Rectal smooth muscle tissue (tissue), 1 donor: ENCODE measurements around the gene MGME1.

Experiments
- H3K27ac ChIP-seq: one replicate; pipeline ENCODE4 v1.7.0; 2013; ENCODE audit warnings: low read depth, low read length, inconsistent platforms
- H3K27me3 ChIP-seq: one replicate; pipeline ENCODE4 v1.7.0; 2013; ENCODE audit warnings: low read length; ENCODE audit not compliant: control insufficient read depth, insufficient read depth
- H3K36me3 ChIP-seq: one replicate; pipeline ENCODE4 v1.7.0; 2013; ENCODE audit warnings: low read length; ENCODE audit not compliant: control insufficient read depth, insufficient read depth
- H3K4me1 ChIP-seq: one replicate; pipeline ENCODE4 v1.7.0; 2013; ENCODE audit warnings: low read length; ENCODE audit not compliant: control insufficient read depth, insufficient read depth
- H3K4me3 ChIP-seq: one replicate; pipeline ENCODE4 v1.7.0; 2013; ENCODE audit warnings: low read length
- H3K9ac ChIP-seq: one replicate; pipeline ENCODE4 v1.7.0; 2013; ENCODE audit warnings: low read length

Gene MGME1

DNA sequence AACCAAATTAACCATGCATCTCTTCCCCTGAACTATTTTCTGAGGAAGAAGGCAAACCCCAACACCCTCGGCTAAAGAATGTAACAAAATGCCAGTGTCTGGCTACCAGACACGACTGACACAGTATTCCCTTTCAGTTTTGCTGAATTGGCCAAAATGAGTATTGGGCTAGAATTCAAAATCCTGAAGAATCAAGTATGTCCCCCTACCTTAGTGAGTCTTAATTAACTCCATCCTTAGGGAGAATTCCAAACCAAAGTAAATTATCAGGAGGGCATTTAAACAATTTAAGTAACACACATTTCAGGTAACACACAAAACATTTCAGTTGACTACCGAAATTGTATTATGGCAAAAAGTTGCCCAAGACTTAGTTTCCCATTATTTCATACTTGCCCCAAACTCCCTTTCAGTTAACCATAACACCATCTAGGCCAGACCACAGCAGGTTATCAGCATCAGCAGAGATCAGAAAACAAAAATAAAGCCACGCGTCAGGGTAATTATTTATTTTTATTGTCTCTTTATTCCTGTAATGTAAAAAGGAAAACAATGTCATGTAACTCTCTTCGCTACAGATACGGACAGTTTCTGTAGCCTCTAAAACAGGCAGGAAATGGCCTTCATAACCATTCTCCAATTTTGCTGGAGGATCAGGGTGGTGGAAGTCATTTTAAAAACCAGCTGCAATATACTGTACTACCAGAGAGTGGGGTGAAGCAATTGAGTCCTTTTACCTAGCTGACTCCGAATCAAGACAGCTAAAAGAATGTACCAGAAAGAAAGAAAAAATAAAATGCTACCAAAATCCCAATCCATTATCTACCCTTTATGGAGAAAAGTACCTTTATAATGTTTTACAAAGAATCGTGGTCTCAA lies 2.1 kb upstream of the MGME1 start:
- Histone ChIP-seq H3K4me1 (peaks cover 22% of the 10 kb centered on the region), H3K27ac (peak overlapping the region; percentile 99), H3K9ac (peak overlapping the region; percentile 53)

GRCh38 chr20:17967521-17968365 lies 1.1 kb upstream of the MGME1 start:
- peak overlapping the region; percentile 89 for H3K9ac ChIP-seq
- peaks cover 25% of the 10 kb centered on the region for H3K4me1 ChIP-seq
- no peaks in the 10 kb centered on the region for H3K36me3 ChIP-seq
- peak overlapping the region; percentile 99 for H3K27ac ChIP-seq
- peak overlapping the region; percentile 99 for H3K4me3 ChIP-seq
- H3K27me3 ChIP-seq: no peaks in the 10 kb centered on the region

More for the DNA sequence above, 2.1 kb upstream of the MGME1 start:
- Histone ChIP-seq H3K36me3 (no peaks in the 10 kb centered on the region), H3K27me3 (no peaks in the 10 kb centered on the region), H3K4me3 (peak overlapping the region; percentile 99)

DNA sequence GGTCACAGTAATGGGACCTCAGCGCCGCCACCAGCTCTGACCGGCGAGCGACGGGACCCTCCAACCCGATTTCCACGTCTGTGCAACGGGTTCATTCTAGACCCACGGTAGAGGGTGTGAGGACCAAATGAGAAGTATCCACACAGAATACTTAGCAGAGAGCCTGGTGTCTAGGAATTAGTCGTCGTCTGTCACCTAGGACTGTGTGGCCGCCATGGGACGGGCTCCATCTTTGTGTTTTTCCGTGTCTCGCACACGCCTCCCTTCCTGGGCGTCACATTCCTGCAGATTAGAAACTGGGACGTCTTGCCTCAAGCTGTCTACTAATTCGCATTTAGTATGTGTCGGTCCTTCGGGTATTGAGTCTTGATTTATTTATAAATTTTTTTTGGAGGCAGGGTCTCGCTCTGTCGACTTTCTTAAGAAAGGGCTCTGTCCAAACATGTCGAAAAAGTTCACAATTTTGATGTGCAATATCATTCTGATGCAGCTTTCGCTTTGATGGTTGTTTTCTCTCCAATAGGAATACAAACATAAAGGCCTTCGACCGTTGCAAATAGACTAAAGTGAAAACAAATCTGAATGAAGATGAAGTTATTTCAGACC lies 563 bp downstream of the MGME1 start:
- H3K27me3 ChIP-seq: no peaks in the 10 kb centered on the region
- peaks cover 28% of the 10 kb centered on the region for H3K4me1 ChIP-seq

GRCh38 chr20:17969884-17970409 lies 1.1 kb downstream of the MGME1 start:
- Histone ChIP-seq H3K4me1 (peaks cover 28% of the 10 kb centered on the region), H3K4me3 (peak overlapping the region; percentile 99), H3K27ac (peak overlapping the region; percentile 99), H3K27me3 (no peaks in the 10 kb centered on the region), H3K36me3 (no peaks in the 10 kb centered on the region), H3K9ac (peak overlapping the region; percentile 45)

More for the DNA sequence above, 563 bp downstream of the MGME1 start:
- H3K27ac ChIP-seq: peak overlapping the region; percentile 99
- no peaks in the 10 kb centered on the region for H3K36me3 ChIP-seq
- H3K9ac ChIP-seq: peak overlapping the region; percentile 87
- H3K4me3 ChIP-seq: peak overlapping the region; percentile 99

DNA sequence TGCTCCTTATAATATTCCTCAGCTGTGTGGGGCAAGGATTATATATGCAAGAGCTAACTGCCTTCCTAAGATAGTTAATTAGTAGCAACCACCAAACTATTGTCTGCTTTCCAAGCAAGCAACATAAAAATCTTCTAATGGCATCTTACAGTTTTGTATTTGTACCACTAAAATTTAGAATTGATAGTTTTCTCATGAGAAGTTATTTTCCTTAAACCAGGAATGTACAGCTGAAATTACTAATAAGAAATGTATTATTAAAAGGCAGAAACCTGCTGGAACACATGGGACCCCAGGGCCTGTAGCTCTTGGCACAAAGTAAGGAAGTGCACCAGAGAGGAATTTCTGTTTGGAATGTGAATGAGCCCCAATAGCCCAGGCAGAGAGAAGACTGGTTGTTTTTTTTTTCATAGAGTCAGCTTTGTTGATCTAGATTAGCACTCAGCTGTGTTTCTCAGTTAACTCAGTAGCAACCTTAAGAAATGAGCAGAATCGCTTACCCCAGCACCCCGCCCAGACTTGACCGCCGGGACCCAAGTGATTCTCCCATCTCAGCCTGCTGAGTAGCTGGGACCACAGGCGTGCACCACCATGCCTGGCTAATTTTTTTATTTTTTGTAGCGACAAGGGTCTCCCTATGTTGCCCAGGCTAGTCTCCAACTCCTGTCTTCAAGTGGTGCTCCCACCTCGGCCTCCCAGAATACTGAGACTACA lies 2.6 kb downstream of the MGME1 start:
- peaks cover 27% of the 10 kb centered on the region for H3K4me1 ChIP-seq
- H3K27ac ChIP-seq: peak overlapping the region; percentile 24
- H3K4me3 ChIP-seq: peak overlapping the region; percentile 99
- no peaks in the 10 kb centered on the region for H3K27me3 ChIP-seq
- H3K36me3 ChIP-seq: no peaks in the 10 kb centered on the region
- no peak overlapping the region for H3K9ac ChIP-seq

DNA sequence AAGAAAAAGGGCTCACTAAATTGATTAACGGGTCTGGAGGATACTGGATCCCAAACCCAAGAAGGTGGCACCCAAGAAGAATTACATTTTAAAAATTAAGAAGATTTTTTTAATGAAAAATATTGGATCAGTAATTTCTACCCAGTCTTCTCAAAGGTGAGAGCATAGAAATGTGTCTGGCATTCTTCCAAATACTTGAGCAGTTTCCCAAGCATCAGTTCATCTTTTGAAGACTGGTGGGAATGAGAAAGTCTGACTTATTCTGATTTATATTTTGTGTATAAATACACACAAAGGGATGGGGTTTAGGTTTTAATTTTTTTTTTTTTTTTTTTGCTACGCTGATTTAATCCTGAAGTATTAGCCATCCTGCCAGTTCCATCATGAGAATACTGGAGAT lies 3.3 kb downstream of the MGME1 start:
- Histone ChIP-seq H3K27ac (no peak overlapping the region), H3K36me3 (no peaks in the 10 kb centered on the region), H3K9ac (no peak overlapping the region), H3K4me1 (peaks cover 20% of the 10 kb centered on the region), H3K27me3 (no peaks in the 10 kb centered on the region), H3K4me3 (no peak overlapping the region)

- Histone ChIP-seq H3K27ac (no peak overlapping the region), H3K9ac (no peak overlapping the region), H3K4me1 (peaks cover 11% of the 10 kb centered on the region), H3K4me3 (no peak overlapping the region), H3K36me3 (no peaks in the 10 kb centered on the region), H3K27me3 (no peaks in the 10 kb centered on the region)
These were observed 7.5 kb downstream of the MGME1 start for GRCh38 chr20:17976305-17976704.

- no peak overlapping the region for H3K9ac ChIP-seq
- no peak overlapping the region for H3K27ac ChIP-seq
- H3K36me3 ChIP-seq: no peaks in the 10 kb centered on the region
- H3K4me3 ChIP-seq: no peak overlapping the region
- H3K27me3 ChIP-seq: no peaks in the 10 kb centered on the region
- H3K4me1 ChIP-seq: no peaks in the 10 kb centered on the region
These were observed 16.7 kb downstream of the MGME1 start for GRCh38 chr20:17985388-17986018.

- no peaks in the 10 kb centered on the region for H3K36me3 ChIP-seq
- H3K27ac ChIP-seq: no peak overlapping the region
- no peaks in the 10 kb centered on the region for H3K4me1 ChIP-seq
- H3K4me3 ChIP-seq: no peak overlapping the region
- H3K27me3 ChIP-seq: no peaks in the 10 kb centered on the region
- no peak overlapping the region for H3K9ac ChIP-seq
These were observed 19.2 kb downstream of the MGME1 start for GRCh38 chr20:17987988-17988387.

DNA sequence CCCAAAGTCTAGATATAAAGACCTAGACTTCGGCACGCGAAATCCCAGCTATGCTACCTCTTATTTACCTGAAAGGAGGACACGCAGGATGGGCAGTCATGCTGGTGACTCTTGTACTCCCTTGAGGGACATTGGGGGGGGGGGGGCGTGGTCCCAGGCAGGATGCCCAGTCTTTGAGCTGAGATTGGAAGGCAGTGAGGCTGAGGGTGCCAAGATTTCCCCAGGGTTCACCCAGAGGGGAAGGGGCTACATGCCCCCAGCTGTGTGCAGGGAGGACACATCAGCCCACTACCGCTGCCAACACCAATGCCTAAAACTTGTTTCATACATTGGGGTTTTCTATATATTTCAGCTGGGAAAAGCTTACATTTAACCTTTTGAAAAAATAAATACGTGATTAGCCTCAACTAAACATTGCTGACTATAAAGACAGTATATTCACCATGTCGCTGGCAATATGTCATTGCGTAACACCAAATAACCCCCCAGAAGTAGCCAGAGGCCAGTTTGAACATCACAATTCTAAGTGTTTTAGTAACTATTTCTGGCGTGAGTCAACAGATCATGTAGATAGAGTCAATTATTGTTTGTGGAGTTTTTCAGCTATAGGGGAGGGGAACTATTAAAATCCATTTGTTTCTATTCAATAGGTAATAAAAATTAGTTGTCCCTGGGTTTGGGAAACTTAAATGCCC lies 21.6 kb downstream of the MGME1 start:
- H3K4me3 ChIP-seq: no peak overlapping the region
- no peaks in the 10 kb centered on the region for H3K27me3 ChIP-seq
- no peak overlapping the region for H3K27ac ChIP-seq
- no peak overlapping the region for H3K9ac ChIP-seq
- no peaks in the 10 kb centered on the region for H3K4me1 ChIP-seq
- H3K36me3 ChIP-seq: no peaks in the 10 kb centered on the region

DNA sequence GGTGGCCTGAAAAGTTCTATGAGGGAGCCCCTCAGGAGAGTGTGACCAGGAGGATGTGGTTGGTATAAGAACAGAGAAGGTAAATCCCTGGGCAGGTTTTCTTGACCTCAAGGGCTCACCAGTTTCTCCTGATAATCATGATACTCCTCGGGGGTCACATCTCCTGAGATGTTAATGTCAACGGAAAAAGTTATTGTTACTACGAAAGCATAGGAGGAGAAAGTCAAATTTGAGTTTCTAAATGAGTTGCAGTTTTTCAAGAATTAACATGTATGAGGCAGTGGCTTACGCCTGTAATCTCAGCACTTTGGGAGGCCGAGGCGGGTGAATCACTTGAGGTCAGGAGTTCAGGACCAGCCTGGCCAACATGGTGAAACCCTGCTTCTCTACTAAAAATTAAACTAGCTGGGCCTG lies 23.4 kb downstream of the MGME1 start:
- H3K27ac ChIP-seq: no peak overlapping the region
- H3K4me1 ChIP-seq: no peaks in the 10 kb centered on the region
- H3K36me3 ChIP-seq: no peaks in the 10 kb centered on the region
- H3K4me3 ChIP-seq: no peak overlapping the region
- H3K9ac ChIP-seq: no peak overlapping the region
- no peaks in the 10 kb centered on the region for H3K27me3 ChIP-seq
